Liver (tissue), 9 donors: ENCODE data around the gene PAX7. TPM values are rescaled to one million over a fixed set of nuclear protein-coding genes. Genes with fewer than 3 reads are reported as not detected.

Experiments
- DNase-seq: peaks from one replicate; pipeline ENCODE4 v3.0.0-alpha.2; 2017; ENCODE audit warnings: low spot score
- H3K27ac ChIP-seq, 2 donors: one replicate each; pipeline ENCODE4 v1.7.0; 2013; ENCODE audit warnings: inconsistent platforms in 2 of 2, low read length in 2 of 2, control low read depth in 1 of 2, low read depth in 1 of 2, mild to moderate bottlenecking in 1 of 2
- H3K27me3 ChIP-seq, 4 donors: one replicate each; pipeline versions ENCODE4 v1.6.1 to v1.7.0; 2013; ENCODE audit warnings: low read length in 3 of 4, inconsistent platforms in 1 of 4, mild to moderate bottlenecking in 1 of 4, moderate library complexity in 1 of 4; ENCODE audit not compliant: control insufficient read depth in 4 of 4, insufficient read depth in 4 of 4
- H3K36me3 ChIP-seq, 4 donors: one replicate each; pipeline versions ENCODE4 v1.6.1 to v1.7.0; 2013; ENCODE audit warnings: low read length in 3 of 4, mild to moderate bottlenecking in 3 of 4, low read depth in 1 of 4, moderate library complexity in 1 of 4; ENCODE audit not compliant: control insufficient read depth in 4 of 4, insufficient read depth in 3 of 4
- H3K4me1 ChIP-seq, 4 donors: one replicate each; pipeline versions ENCODE4 v1.6.1 to v1.7.0; 2013; ENCODE audit warnings: low read length in 3 of 4, mild to moderate bottlenecking in 3 of 4, moderate library complexity in 1 of 4; ENCODE audit not compliant: control insufficient read depth in 4 of 4, insufficient read depth in 4 of 4
- H3K4me3 ChIP-seq, 3 donors: one replicate each; pipeline versions ENCODE4 v1.6.1 to v1.7.0; 2013; ENCODE audit warnings: low read length in 3 of 3, control low read depth in 1 of 3, low read depth in 1 of 3, mild to moderate bottlenecking in 1 of 3
- H3K9ac ChIP-seq, 2 donors: one replicate each; pipeline ENCODE4 v1.7.0; 2013; ENCODE audit warnings: low read length in 2 of 2, mild to moderate bottlenecking in 2 of 2, moderate library complexity in 2 of 2, control low read depth in 1 of 2, low read depth in 1 of 2
- H3K9me3 ChIP-seq, 4 donors: one replicate each; pipeline versions ENCODE4 v1.6.1 to v1.7.0; 2013; ENCODE audit warnings: low read length in 3 of 4; ENCODE audit not compliant: control insufficient read depth in 4 of 4
- ATF3 ChIP-seq: IDR thresholded peaks from 2 replicates; pipeline ENCODE4 v1.6.1; 2016; ENCODE audit warnings: antibody characterized with exemption
- CTCF ChIP-seq: fragments of 150-350 bp; IDR thresholded peaks from 2 replicates; pipeline ENCODE4 v1.5.1; 2017; ENCODE audit warnings: improper control_type of control experiment, low read depth, low read length; ENCODE audit not compliant: missing input control
- FOXA1 ChIP-seq: IDR thresholded peaks from 2 replicates; pipeline ENCODE4 v1.6.1; 2016; ENCODE audit warnings: antibody characterized with exemption
- FOXA2 ChIP-seq: IDR thresholded peaks from 2 replicates; pipeline ENCODE4 v1.6.1; 2016; ENCODE audit warnings: antibody characterized with exemption
- HNF4A ChIP-seq, 2 donors: conservative IDR thresholded peaks; 2 replicates each; pipeline ENCODE4 v1.6.1; 2016; ENCODE audit warnings: antibody characterized with exemption in 2 of 2, mild to moderate bottlenecking in 2 of 2
- JUND ChIP-seq, 2 donors: IDR thresholded peaks; 2 replicates each; pipeline ENCODE4 v1.6.1; 2016; ENCODE audit warnings: antibody characterized with exemption in 2 of 2
- MAX ChIP-seq: IDR thresholded peaks from 2 replicates; pipeline ENCODE4 v1.6.1; 2016; ENCODE audit warnings: antibody characterized with exemption
- NR2F2 ChIP-seq: IDR thresholded peaks from 2 replicates; pipeline ENCODE4 v1.6.1; 2016; ENCODE audit warnings: antibody characterized with exemption
- RAD21 ChIP-seq, 2 donors: IDR thresholded peaks; 2 replicates each; pipeline ENCODE4 v1.6.1; 2016; ENCODE audit warnings: antibody characterized with exemption in 2 of 2, mild to moderate bottlenecking in 2 of 2
- REST ChIP-seq: IDR thresholded peaks from 2 replicates; pipeline ENCODE4 v1.6.1; 2016; ENCODE audit warnings: antibody characterized with exemption, mild to moderate bottlenecking
- SP1 ChIP-seq: IDR thresholded peaks from 2 replicates; pipeline ENCODE4 v1.6.1; 2018; ENCODE audit warnings: antibody characterized with exemption, mild to moderate bottlenecking
- TAF1 ChIP-seq: conservative IDR thresholded peaks from 2 replicates; pipeline ENCODE4 v1.6.1; 2016; ENCODE audit warnings: antibody characterized with exemption, mild to moderate bottlenecking
- YY1 ChIP-seq: IDR thresholded peaks from 2 replicates; pipeline ENCODE4 v1.6.1; 2016; ENCODE audit warnings: antibody characterized with exemption, mild to moderate bottlenecking
- ZBTB33 ChIP-seq: IDR thresholded peaks from 2 replicates; pipeline ENCODE4 v1.6.1; 2016; ENCODE audit warnings: antibody characterized with exemption
- WGBS: extraction: QIAGEN DNeasy Blood & Tissue Kit; methylation state at CpG from one replicate; pipeline ENCODE4 v1.1.7; 2013; 5-methylcytosine and 5-hydroxymethylcytosine counted together
- polyA plus RNA-seq, 2 donors: library from polyadenylated mRNA; stranded (reverse) in 1 of 2; unstranded in 1 of 2; fragments of 200-250 nt in 1 of 2; fragments of >200 nt in 1 of 2; fragmentation: Nextera tagmentation in 1 of 2; extraction: Ambion mirVana in 1 of 2; gene quantifications; one replicate each; pipeline versions ENCODE4 v1.2.1 to v1.2.3, GENCODE V29; 2013 to 2015
- total RNA-seq, 2 donors: library from RNA; depleted of rRNA; stranded (reverse); fragments of >200 nt; gene quantifications; one replicate each; pipeline ENCODE4 v1.2.3, GENCODE V29; 2014
- donor health status: healthy.
- donor health status: healthy.
- donor health status: healthy.
- donor health status: healthy.
- donor health status: healthy.

The PAX7 gene
- total and polyA plus RNA-seq, 4 donors = not detected

GRCh38 chr1:18716785-18717678 is 86.4 kb downstream of the PAX7 start:
- peaks cover 0 to 12% (median 6%) of the 10 kb centered on the region in 4 donors for H3K27me3 ChIP-seq
- no peaks in the 10 kb centered on the region for H3K36me3 ChIP-seq
- TF ChIP-seq ATF3 = no peak
- TF ChIP-seq RAD21 (IDR thresholded peaks at IDR 0.05) = no peak
- TF ChIP-seq YY1 = no peak
- TF ChIP-seq NR2F2 = no peak
- no peak for TF ChIP-seq ZBTB33
- TF ChIP-seq FOXA2 = no peak
- TF ChIP-seq FOXA1 = no peak
- TF ChIP-seq MAX = no peak
- TF ChIP-seq REST = no peak
- TF ChIP-seq HNF4A (conservative IDR thresholded peaks at IDR 0.05) = no peak
- no peak for TF ChIP-seq CTCF
- TF ChIP-seq SP1 = no peak
- TF ChIP-seq JUND (IDR thresholded peaks at IDR 0.05) = no peak
- no peak for TF ChIP-seq TAF1
- 8% methylated on average over 72 of the region's 72 CpGs for WGBS
- no peak overlapping the region for H3K27ac ChIP-seq
- no peaks in the 10 kb centered on the region for H3K9me3 ChIP-seq
- DNase-seq = no peak
- H3K4me1 ChIP-seq = peaks cover 0 to 2% (median 0%) of the 10 kb centered on the region in 4 donors
- H3K9ac ChIP-seq = no peak overlapping the region
- H3K4me3 ChIP-seq = no peak overlapping the region
